ENCODE data around the gene TOX3. TPM values are rescaled to one million over a fixed set of nuclear protein-coding genes. Genes with fewer than 3 reads are reported as not detected.

TOX3 gene
- total and polyA plus RNA-seq, 2 of the 8 experiments (the other 6 are each of a cell fraction or from before 2014, with no cell fraction given) = 16.7 to 31.2 TPM

GRCh38 chr16:52411011-52411410, 135.9 kb downstream of the TOX3 start:
- no peak overlapping the region for H4K91ac ChIP-seq (replicated peaks; ENCODE audit: insufficient read length, low read length)
- no peak overlapping the region for H2AK5ac ChIP-seq (ENCODE audit: low read depth, low read length)
- H3K27ac ChIP-seq (ENCODE audit: low read depth, low read length) = no peak overlapping the region
- H3K9me3 ChIP-seq (ENCODE audit: insufficient read depth in 2 of 2, low read depth in 1 of 2, low read length in 1 of 2) = no peaks in the 10 kb centered on the region
- H2BK5ac ChIP-seq (ENCODE audit: low read depth, low read length) = no peak overlapping the region
- H2BK120ac ChIP-seq (replicated peaks; ENCODE audit: low read depth, low read length) = no peak overlapping the region
- H3K23ac ChIP-seq (ENCODE audit: insufficient read length) = no peak overlapping the region
- no peak overlapping the region for H2BK20ac ChIP-seq (ENCODE audit: low read length)
- no peaks in the 10 kb centered on the region for H3K79me1 ChIP-seq (ENCODE audit: low read depth, low read length)
- H3K36me3 ChIP-seq (ENCODE audit: control insufficient read depth in 2 of 4, insufficient read depth in 4 of 4, low read length in 3 of 4) = no peaks in the 10 kb centered on the region
- no peak overlapping the region for H3K56ac ChIP-seq (replicated peaks; ENCODE audit: insufficient read length, low read depth, low read length)
- no peak overlapping the region for H3K4me3 ChIP-seq (ENCODE audit: extremely low read depth in 1 of 4, insufficient read depth in 2 of 4, low read depth in 3 of 4, low read length in 4 of 4)
- no peak overlapping the region for H4K5ac ChIP-seq (ENCODE audit: insufficient read length, low read depth, low read length)
- no peak overlapping the region for H3K14ac ChIP-seq (ENCODE audit: insufficient read length)
- no peak overlapping the region for H3K4ac ChIP-seq (replicated peaks; ENCODE audit: insufficient read length, low read depth, low read length)
- no peak overlapping the region for H2BK15ac ChIP-seq (ENCODE audit: low read length)
- no peak overlapping the region for H2BK12ac ChIP-seq (ENCODE audit: low read depth, low read length)
- H3K79me2 ChIP-seq (ENCODE audit: control insufficient read depth in 1 of 2, insufficient read depth in 2 of 2, low read length in 2 of 2) = no peaks in the 10 kb centered on the region
- H3K18ac ChIP-seq (ENCODE audit: extremely low read depth, low read length) = no peak overlapping the region
- no peak overlapping the region for H3K9ac ChIP-seq (replicated peaks in 1 of 4; ENCODE audit: extremely low read depth in 1 of 4, low read depth in 3 of 4, low read length in 3 of 4)
- no peak overlapping the region for H3K4me2 ChIP-seq (ENCODE audit: insufficient read depth in 1 of 2, low read depth in 2 of 2, low read length in 2 of 2)
- H3K27me3 ChIP-seq (replicated peaks in 1 of 4; ENCODE audit: control insufficient read depth in 3 of 4, extremely low read depth in 1 of 4, insufficient read depth in 3 of 4, low read length in 3 of 4) = no peaks in the 10 kb centered on the region; a peak in 1 of 7 replicates
- CTCF ChIA-PET (ENCODE audit: partially characterized antibody) = no interaction called here
- no peaks in the 10 kb centered on the region for H4K20me1 ChIP-seq (replicated peaks in 1 of 2; ENCODE audit: control insufficient read depth in 1 of 2, insufficient read depth in 2 of 2, low read length in 2 of 2)
- H2AFZ ChIP-seq (ENCODE audit: low read length) = 0 out of 2 replicates have a peak overlapping the region, but pooled peaks have one; percentile 19
- POLR2A ChIA-PET (ENCODE audit: partially characterized antibody) = no interaction called here
- H4K8ac ChIP-seq (ENCODE audit: extremely low read depth, insufficient read depth, low read length) = no peak overlapping the region
- H3K4me1 ChIP-seq (replicated peaks in 1 of 4; ENCODE audit: control insufficient read depth in 3 of 4, insufficient read depth in 4 of 4, low read length in 3 of 4) = no peaks in the 10 kb centered on the region; a peak in 1 of 7 replicates
- no peak for FAIRE-seq
- no peak for DNase-seq (ENCODE audit: low read depth in 1 of 2, low spot score in 2 of 2)
- H3K23me2 ChIP-seq (ENCODE audit: low read depth, low read length) = no peaks in the 10 kb centered on the region
- whole genome bisulfite sequencing, 2 experiments (ENCODE audit: extremely low coverage in 1 of 2, insufficient coverage in 1 of 2, insufficient read length in 1 of 2, insufficient replicate concordance in 2 of 2, low coverage in 1 of 2, low lambda C conversion rate in 2 of 2, missing lambda C conversion rate in 1 of 2) = 86% methylated on average over 3 of the region's 3 CpGs; no CpG with 5 or more reads in 1 of the 2 experiments
- TF ChIP-seq CHD2 (IDR thresholded peaks at IDR 0.05; ENCODE audit: low read length) (no peak), RAD21 (IDR thresholded peaks at IDR 0.05 in 1 of 2, conservative IDR thresholded peaks at IDR 0.05 in 1 of 2; ENCODE audit: low read depth in 2 of 2, low read length in 2 of 2) (no peak), CEBPB (IDR thresholded peaks at IDR 0.05; ENCODE audit: low read depth, low read length) (no peak), SIN3A (conservative IDR thresholded peaks at IDR 0.05 in 1 of 2, IDR thresholded peaks at IDR 0.05 in 1 of 2; ENCODE audit: low read depth in 1 of 2, low read length in 2 of 2) (no peak), HDAC2 (IDR thresholded peaks at IDR 0.05; ENCODE audit: borderline replicate concordance in 1 of 2, low read depth in 2 of 2, low read length in 2 of 2) (no peak), HDAC6 (IDR thresholded peaks at IDR 0.05; ENCODE audit: low read depth, low read length) (no peak), BRCA1 (IDR thresholded peaks at IDR 0.05; ENCODE audit: low read depth, low read length) (no peak), RBBP5 (IDR thresholded peaks at IDR 0.05; ENCODE audit: borderline replicate concordance, low read depth, low read length) (no peak), KDM4A (IDR thresholded peaks at IDR 0.05; ENCODE audit: low read depth, low read length, severe bottlenecking) (no peak), RXRA (IDR thresholded peaks at IDR 0.05; ENCODE audit: insufficient read depth, low read depth, low read length) (no peak), JUND (IDR thresholded peaks at IDR 0.05; ENCODE audit: low read length) (no peak), SIRT6 (IDR thresholded peaks at IDR 0.05; ENCODE audit: low read length) (no peak), PHF8 (conservative IDR thresholded peaks at IDR 0.05; ENCODE audit: low read depth, low read length) (no peak), BACH1 (IDR thresholded peaks at IDR 0.05; ENCODE audit: low read length) (no peak), CREB1 (IDR thresholded peaks at IDR 0.05) (no peak)

Measured in H1 (cell line).